ENCODE data around the gene STK32C.

- TF ChIP-seq CTCF (IDR thresholded peaks at IDR 0.05; ENCODE audit: insufficient read depth, low read length) (no peak), REST (IDR thresholded peaks at IDR 0.05; ENCODE audit: insufficient replicate concordance, low read depth) (no peak), POLR2AphosphoS5 (IDR thresholded peaks at IDR 0.05; ENCODE audit: low read depth) (no peak), GABPA (IDR thresholded peaks at IDR 0.05; ENCODE audit: low read depth) (no peak)
Measured at GRCh38 chr10:132204078-132204780, 103.5 kb downstream of the STK32C start.
